Suprapubic skin (tissue), 3 donors: ENCODE data around the gene DISP3.

Experiments used
- CTCF ChIP-seq, 2 donors: fragments of 200-600 bp in 1 of 2; fragments of 450-650 bp in 1 of 2; sonication (generic) in 1 of 2; IDR thresholded peaks; one replicate each; pipeline ENCODE4 v1.5.1; 2016 to 2019; ENCODE audit warnings: antibody characterized with exemption in 2 of 2, mild to moderate bottlenecking in 1 of 2, moderate library complexity in 1 of 2
- POLR2AphosphoS5 ChIP-seq, 3 donors: sonication (generic); formaldehyde crosslinking; IDR thresholded peaks; one replicate each; pipeline ENCODE4 v1.6.1; 2017; ENCODE audit warnings: antibody characterized with exemption in 3 of 3

- TF ChIP-seq CTCF (IDR thresholded peaks at IDR 0.05) = no peak
- TF ChIP-seq POLR2AphosphoS5 (IDR thresholded peaks at IDR 0.05) = no peak
Measured at GRCh38 chr1:11519629-11520031, 40.7 kb downstream of the DISP3 start.
